Brain microvascular endothelial cell (primary cell): ENCODE data around the gene WDR27.
A peak's percentile ranks its signal among the peaks of the same experiment; 100 is the strongest.
"Not testable (repeated sequence)": the region's sequence is repeated elsewhere in the genome, so short reads cannot be mapped to it uniquely, and the experiment has no call there.

Experiments
- DNase-seq: peaks from one replicate; pipeline ENCODE4 v3.0.0-alpha.2; 2020
- H3K27ac ChIP-seq: fragments of 250-450 bp; sonication (Bioruptor Pico); 2 replicates; pipeline ENCODE4 v1.5.1; 2020; ENCODE audit warnings: mild to moderate bottlenecking, moderate library complexity
- H3K27me3 ChIP-seq: fragments of 250-450 bp; sonication (Bioruptor Pico); replicated peaks from 2 replicates; pipeline ENCODE4 v1.5.1; 2020; ENCODE audit warnings: mild to moderate bottlenecking
- H3K36me3 ChIP-seq: fragments of 250-450 bp; sonication (Bioruptor Pico); replicated peaks from 2 replicates; pipeline ENCODE4 v1.5.1; 2020; ENCODE audit warnings: mild to moderate bottlenecking
- H3K4me3 ChIP-seq: 2 replicates; pipeline ENCODE4 v1.5.1; 2011; ENCODE audit warnings: low read depth, mild to moderate bottlenecking, control low read depth, low read length, moderate library complexity
- in situ Hi-C: cut with HindIII; loops from 2 replicates; pipeline ENCODE4 v1.10.0; 2017; ENCODE audit warnings: low sequenced_read_pairs, low pct_ligation_motif_present
- TF ChIP-seq, protein P1 (sequence below): IDR thresholded peaks from 2 replicates; pipeline ENCODE4 v1.5.1; 2011; ENCODE audit warnings: low read depth, mild to moderate bottlenecking, moderate library complexity, low read length, control low read depth, inconsistent platforms; ENCODE audit errors: missing control alignments

WDR27 gene

GRCh38 chr6:169620171-169621130 is 81.4 kb downstream of the WDR27 start:
- no peak overlapping the region for H3K4me3 ChIP-seq
- TF ChIP-seq, protein P1, sequence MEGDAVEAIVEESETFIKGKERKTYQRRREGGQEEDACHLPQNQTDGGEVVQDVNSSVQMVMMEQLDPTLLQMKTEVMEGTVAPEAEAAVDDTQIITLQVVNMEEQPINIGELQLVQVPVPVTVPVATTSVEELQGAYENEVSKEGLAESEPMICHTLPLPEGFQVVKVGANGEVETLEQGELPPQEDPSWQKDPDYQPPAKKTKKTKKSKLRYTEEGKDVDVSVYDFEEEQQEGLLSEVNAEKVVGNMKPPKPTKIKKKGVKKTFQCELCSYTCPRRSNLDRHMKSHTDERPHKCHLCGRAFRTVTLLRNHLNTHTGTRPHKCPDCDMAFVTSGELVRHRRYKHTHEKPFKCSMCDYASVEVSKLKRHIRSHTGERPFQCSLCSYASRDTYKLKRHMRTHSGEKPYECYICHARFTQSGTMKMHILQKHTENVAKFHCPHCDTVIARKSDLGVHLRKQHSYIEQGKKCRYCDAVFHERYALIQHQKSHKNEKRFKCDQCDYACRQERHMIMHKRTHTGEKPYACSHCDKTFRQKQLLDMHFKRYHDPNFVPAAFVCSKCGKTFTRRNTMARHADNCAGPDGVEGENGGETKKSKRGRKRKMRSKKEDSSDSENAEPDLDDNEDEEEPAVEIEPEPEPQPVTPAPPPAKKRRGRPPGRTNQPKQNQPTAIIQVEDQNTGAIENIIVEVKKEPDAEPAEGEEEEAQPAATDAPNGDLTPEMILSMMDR = no peak
- peak overlapping the region; percentile 48 for H3K27ac ChIP-seq
- H3K36me3 ChIP-seq = no peaks in the 10 kb centered on the region
- in situ Hi-C loops = no loop called here
- no peaks in the 10 kb centered on the region for H3K27me3 ChIP-seq
- peak; percentile 33 for DNase-seq

DNA sequence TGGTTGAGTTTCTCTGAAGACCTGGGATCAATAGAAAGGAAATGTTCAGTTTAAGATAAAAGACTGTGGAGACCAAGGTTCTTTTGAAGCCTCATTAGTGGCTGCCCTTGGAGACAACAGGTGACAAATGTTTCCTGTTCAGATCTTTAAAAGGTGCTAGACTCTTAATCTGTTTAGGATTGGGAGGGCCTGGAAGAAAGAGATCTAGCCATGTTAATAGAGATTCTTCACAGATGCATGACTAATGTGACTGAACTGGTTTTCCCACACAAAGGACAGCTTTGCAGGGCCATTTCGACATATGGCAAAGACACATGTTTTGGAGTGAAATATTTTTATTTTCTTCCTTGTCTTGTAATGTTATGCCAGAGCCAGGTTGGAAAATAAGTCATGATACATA is 82.2 kb downstream of the WDR27 start:
- peak; percentile 10 for DNase-seq
- Histone ChIP-seq H3K4me3 (no peak overlapping the region), H3K36me3 (no peaks in the 10 kb centered on the region), H3K27me3 (no peaks in the 10 kb centered on the region), H3K27ac (peak overlapping the region; percentile 48)
- in situ Hi-C loops = no loop called here
- TF ChIP-seq, protein P1 = no peak

- peak overlapping the region; percentile 17 for H3K27ac ChIP-seq
These were observed 83.0 kb downstream of the WDR27 start for GRCh38 chr6:169618526-169619490.

GRCh38 chr6:169617562-169617961 is 84.3 kb downstream of the WDR27 start:
- Histone ChIP-seq H3K27ac (no peak overlapping the region), H3K36me3 (no peaks in the 10 kb centered on the region), H3K4me3 (no peak overlapping the region), H3K27me3 (no peaks in the 10 kb centered on the region)
- in situ Hi-C loops = no loop called here
- DNase-seq = no peak
- TF ChIP-seq, protein P1 = no peak

More at GRCh38 chr6:169618526-169619490, 83.0 kb downstream of the WDR27 start:
- in situ Hi-C loops = no loop called here
- TF ChIP-seq, protein P1 = no peak
- H3K36me3 ChIP-seq = no peaks in the 10 kb centered on the region
- peak; percentile 73 for DNase-seq
- no peaks in the 10 kb centered on the region for H3K27me3 ChIP-seq
- no peak overlapping the region for H3K4me3 ChIP-seq

- H3K4me3 ChIP-seq = not testable (repeated sequence)
These were observed 93.2 kb downstream of the WDR27 start for GRCh38 chr6:169608609-169609008.

GRCh38 chr6:169604076-169604475 is 97.8 kb downstream of the WDR27 start:
- Histone ChIP-seq H3K36me3 (no peaks in the 10 kb centered on the region), H3K27ac (no peak overlapping the region), H3K4me3 (no peak overlapping the region), H3K27me3 (no peaks in the 10 kb centered on the region)
- TF ChIP-seq, protein P1 = no peak
- no peak for DNase-seq
- in situ Hi-C loops = no loop called here

More at GRCh38 chr6:169608609-169609008, 93.2 kb downstream of the WDR27 start:
- H3K27ac ChIP-seq, in situ Hi-C loops, DNase-seq, H3K27me3 ChIP-seq, H3K36me3 ChIP-seq: not testable (repeated sequence)

GRCh38 chr6:169601129-169601528 is 100.7 kb downstream of the WDR27 start:
- in situ Hi-C loops, DNase-seq, H3K27me3 ChIP-seq, H3K4me3 ChIP-seq, H3K36me3 ChIP-seq, H3K27ac ChIP-seq: not testable (repeated sequence)
